GM21515 (cell line): ENCODE results near the gene INS.

Experiments
- ATAC-seq: cut with Tn5 transposase; IDR thresholded peaks from one replicate; pipeline ENCODE4 v1.9.1; 2021; ENCODE audit not compliant: unreplicated experiment

INS gene

GRCh38 chr11:2160736-2161259, at the start of gene INS:
Gene INS, minus strand, starts transcription at chr11:2161209. Its CDS starts 238 bp downstream, at chr11:2160971.
- no peak for ATAC-seq

- no peak for ATAC-seq
Measured at GRCh38 chr11:2210366-2211112, 49.5 kb upstream of the INS start.

- ATAC-seq: no peak
Measured at GRCh38 chr11:2209900-2210321, 48.9 kb upstream of the INS start.

- no peak for ATAC-seq
Measured at GRCh38 chr11:2209370-2209801, 48.4 kb upstream of the INS start.

- no peak for ATAC-seq
Measured at GRCh38 chr11:2208691-2209369, 47.8 kb upstream of the INS start.

GRCh38 chr11:2207773-2208621, 47.0 kb upstream of the INS start:
- ATAC-seq: no peak

- no peak for ATAC-seq
Measured at GRCh38 chr11:2207212-2207611, 46.2 kb upstream of the INS start.

GRCh38 chr11:2205981-2206690, 45.1 kb upstream of the INS start:
- ATAC-seq: no peak

- ATAC-seq: no peak
Measured at GRCh38 chr11:2205214-2205720, 44.3 kb upstream of the INS start.

GRCh38 chr11:2204361-2205213, 43.6 kb upstream of the INS start:
- no peak for ATAC-seq

GRCh38 chr11:2203440-2204259, 42.6 kb upstream of the INS start:
- no peak for ATAC-seq

- no peak for ATAC-seq
Measured at GRCh38 chr11:2202900-2203439, 42.0 kb upstream of the INS start.

- no peak for ATAC-seq
Measured at GRCh38 chr11:2202071-2202899, 41.3 kb upstream of the INS start.

- no peak for ATAC-seq
Measured at GRCh38 chr11:2201542-2201941, 40.5 kb upstream of the INS start.

GRCh38 chr11:2200957-2201519, 40.0 kb upstream of the INS start:
- ATAC-seq: no peak

GRCh38 chr11:2200536-2200935, 39.5 kb upstream of the INS start:
- ATAC-seq: no peak
